Erythroblast (primary cell): Measurements from ENCODE around the gene OSBPL7.
"Not testable (repeated sequence)": the region's sequence is repeated elsewhere in the genome, so short reads cannot be mapped to it uniquely, and the experiment has no call there.

Experiments used
- DNase-seq, 2 experiments: peaks; one replicate each; lab custom pipeline; 2025; lab: John Stamatoyannopoulos, UW
- GATA1 ChIP-seq: IDR thresholded peaks from 2 replicates; pipeline ENCODE4 v1.6.1; 2011; ENCODE audit warnings: low read depth, mild to moderate bottlenecking, control low read depth, low read length, moderate library complexity
- POLR2A ChIP-seq: IDR thresholded peaks from 2 replicates; pipeline ENCODE4 v1.6.1; 2011; ENCODE audit warnings: mild to moderate bottlenecking, low read length

Gene OSBPL7

DNA sequence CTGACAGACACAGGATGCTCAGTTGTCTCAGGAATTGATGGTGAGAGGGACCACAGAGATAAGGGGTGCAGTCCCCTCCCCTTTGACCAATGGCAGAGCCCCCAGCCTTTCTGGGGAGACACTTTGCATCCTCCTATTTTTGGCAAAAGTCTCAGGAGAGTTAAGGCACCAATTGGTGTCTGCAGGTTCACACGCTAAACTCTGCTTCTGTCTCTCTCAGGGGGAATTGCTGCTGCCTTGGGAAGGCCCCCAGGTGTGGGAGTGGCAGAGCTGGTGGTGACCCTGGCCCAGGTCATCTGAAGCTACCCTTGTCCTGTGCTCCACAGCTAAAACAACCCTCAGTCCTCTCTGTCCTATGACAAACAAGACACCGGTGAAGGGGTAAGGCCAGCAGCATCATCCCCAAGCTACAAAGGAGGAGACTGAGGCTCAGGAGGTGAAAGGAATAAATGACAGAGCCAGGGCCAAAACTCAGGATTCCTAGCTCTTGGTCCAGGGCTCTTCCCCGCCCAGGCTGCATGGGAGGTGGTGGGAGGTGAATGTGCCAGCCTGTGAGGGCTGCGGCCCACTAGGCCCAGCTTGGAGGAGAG lies 20.3 kb downstream of the OSBPL7 start:
- no peak for DNase-seq
- TF ChIP-seq POLR2A (no peak), GATA1 (no peak)

DNA sequence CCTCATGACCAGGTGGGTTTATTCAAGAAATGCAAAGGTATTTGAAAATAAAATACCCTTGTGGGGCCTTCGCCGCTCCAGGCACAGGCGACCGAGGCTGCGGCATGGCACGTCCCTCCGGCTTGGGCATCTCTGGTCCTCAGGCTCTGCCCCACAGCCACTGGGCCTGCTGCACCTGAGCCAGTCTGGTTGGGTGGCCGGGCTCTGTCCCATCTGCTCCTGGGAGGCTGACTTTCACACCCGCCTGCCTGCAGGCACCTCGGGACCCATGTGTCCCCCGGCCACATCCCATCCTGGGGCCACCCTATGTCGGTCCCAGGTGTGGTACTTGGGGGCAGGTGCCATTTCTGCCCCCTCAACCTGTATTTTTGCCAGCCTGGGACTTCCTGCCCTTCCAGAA lies 20.9 kb downstream of the OSBPL7 start:
- TF ChIP-seq GATA1 (no peak), POLR2A (no peak)
- no peak for DNase-seq

DNA sequence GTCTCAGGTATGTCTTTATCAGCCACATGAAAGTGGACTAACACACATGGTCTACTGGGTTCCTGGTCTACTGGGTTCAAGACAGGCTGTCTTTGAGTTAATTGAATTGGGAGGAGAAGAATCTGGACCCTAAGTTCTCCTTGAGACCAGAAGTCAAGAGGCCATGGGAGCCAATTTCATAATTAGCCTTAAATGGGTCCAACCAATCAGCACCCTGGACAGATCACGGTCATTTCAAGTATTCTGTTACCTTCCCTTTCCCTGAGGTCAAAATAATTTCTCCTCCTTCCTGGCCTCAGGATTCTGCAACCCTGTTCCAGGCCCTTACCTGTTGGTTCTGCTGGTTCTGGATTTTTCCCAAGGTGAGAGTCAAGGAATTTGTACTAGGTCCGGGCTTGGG lies 23.8 kb downstream of the OSBPL7 start:
- DNase-seq: no peak
- no peak for TF ChIP-seq GATA1
- TF ChIP-seq POLR2A: no peak

DNA sequence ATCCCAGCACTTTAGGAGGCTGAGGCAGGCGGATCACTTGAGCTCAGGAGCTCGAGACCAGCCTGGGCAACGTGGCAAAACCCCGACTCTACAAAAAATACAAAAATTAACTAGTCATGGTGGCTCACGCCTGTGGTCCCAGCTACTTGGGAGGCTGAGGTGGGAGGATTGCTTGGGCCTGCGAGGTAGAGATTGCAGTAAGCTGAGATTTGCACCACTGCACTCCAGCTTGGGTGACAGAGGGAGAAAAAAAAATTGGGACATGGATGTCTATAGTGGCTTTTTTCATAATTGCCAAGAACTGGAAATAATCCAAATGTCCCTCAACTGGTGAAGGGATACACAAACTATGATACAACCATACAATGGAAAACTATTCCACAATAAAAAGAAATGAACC lies 28.6 kb downstream of the OSBPL7 start:
- TF ChIP-seq GATA1 (no peak), POLR2A (no peak)
- no peak for DNase-seq

DNA sequence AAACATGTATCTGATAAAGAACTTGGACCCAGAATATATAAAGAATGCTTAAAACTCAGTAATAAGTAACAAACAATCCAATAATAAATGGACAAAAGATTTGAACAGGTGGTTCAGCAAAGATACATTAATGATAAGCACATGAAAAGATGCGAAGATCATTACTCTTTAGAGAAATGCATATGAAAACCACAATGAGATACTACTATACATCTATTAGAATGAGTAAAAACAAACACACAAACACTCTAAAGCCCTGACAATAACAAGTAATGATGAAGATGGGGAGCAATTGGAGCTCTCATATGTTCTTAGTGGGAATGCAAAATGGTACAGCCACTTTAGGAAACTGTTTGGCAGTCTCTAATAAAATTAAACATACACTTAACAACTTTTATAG lies 29.1 kb downstream of the OSBPL7 start:
- no peak for TF ChIP-seq GATA1
- no peak for DNase-seq

DNA sequence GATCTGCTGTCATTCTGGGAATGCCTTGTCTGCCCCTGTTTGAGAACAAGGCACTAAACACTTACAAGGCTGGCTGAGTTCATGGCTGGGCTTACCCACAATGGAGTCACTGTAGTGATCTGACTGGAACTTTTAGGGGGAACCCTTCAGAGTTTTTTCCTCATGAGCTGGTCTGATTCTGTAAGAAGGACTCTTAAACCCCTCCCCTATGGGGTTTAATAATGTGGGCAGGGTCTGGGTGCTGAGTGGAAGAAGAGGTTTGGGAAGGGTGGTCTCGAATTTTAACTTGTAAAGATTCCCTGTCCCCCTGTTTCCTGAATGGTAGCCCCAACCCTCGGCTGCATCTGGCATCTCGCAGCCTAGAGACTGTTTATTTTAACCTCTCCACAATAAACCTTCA lies 30.6 kb downstream of the OSBPL7 start:
- no peak for DNase-seq
- TF ChIP-seq POLR2A (no peak), GATA1 (no peak)

DNA sequence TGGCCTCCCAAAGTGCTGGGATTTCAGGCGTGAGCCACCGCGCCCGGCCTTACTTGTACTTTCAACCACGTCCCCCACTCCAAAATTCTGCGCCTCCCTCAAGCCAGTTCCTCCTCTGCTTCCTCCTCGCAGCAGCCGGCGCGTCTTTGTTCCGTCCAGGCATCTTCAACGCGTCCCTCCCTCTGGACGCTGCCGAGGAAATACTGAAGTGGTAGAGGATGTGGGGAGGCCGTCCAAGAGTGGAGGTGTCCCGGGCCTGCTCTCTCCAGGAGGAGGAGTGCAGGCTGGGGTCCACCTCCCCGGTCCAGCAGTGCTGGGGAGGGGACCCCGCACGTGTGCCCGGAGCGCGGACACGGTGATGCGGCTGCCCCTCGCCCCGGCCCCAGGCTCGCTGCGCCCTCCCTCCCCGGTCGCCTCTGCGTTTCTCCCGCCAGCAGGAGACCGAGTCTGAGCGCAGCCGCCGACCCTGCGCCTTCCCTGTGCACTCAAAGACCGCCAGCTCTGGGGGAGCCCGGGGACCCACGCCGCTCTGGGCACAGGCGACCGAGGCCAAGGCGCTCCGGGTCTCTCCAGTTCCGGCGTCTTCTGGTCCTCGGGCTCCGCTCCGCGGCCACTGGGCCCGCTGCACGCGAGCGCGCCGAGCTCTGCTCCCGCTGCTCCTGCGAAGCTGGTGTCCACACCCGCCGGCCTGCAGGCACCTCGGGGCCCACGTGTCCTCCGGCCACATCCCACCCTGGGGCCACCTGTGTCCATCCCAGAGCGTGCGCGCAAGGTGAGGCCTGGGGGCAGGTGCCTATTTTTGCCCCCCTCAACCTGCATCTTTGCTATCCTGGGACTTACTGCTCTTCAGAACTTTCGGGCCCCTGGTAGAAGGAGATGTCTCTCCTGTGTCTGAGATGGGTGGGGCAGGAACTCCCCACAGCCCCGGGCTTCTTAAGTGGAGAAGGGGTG lies 31.7 kb downstream of the OSBPL7 start:
- TF ChIP-seq POLR2A: no peak
- TF ChIP-seq GATA1: no peak
- DNase-seq: peak; percentile 14 to 24

DNA sequence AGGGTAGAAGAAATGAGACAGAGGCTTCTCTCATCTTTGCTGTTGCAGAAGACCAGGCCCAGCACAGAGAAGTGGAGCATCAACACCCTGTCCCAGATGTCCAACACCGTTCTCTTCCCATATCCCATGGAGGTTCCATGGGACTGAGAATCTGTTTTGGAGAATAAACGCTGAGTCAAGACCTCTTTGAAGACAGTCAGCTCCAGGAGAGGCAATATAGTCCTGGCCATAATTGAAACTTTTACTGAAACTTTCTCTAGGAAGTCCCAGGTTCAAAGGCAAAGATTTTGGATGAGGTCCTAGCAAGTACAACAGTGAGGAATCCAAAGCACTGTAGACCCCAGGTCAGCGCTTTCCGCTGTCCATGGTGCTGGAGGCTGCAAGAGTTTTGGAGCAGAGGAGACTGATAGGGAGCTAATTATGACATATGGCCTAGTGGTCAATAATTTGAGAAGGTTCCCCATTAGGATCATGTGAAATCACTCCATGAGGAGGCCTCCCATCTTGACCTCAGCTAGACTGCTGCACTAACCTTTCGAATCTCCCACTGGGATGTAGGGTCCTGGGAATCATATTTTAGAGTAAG lies 36.0 kb downstream of the OSBPL7 start:
- no peak for TF ChIP-seq GATA1
- TF ChIP-seq POLR2A: no peak
- DNase-seq: peak; percentile 37 to 40

DNA sequence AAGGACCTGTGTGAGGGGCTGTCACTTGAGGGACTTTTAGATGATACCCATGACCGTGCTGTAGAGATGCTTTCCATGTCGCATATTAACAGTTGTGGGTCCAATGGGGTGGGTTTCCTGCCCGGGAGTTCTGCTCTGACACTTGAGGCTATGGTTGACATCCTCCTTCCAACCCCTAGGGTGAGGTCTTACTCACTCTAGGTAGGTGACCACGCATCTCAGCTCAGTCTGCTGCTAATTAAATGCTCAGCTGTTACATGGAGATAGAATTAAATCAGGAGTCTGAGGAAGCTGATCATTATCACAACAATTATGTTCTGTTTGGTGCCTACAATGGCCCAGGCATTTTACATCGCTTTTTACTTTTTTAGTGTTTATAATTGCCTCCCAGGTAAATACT lies 40.2 kb downstream of the OSBPL7 start:
- DNase-seq: no peak
- no peak for TF ChIP-seq GATA1
- TF ChIP-seq POLR2A: no peak

DNA sequence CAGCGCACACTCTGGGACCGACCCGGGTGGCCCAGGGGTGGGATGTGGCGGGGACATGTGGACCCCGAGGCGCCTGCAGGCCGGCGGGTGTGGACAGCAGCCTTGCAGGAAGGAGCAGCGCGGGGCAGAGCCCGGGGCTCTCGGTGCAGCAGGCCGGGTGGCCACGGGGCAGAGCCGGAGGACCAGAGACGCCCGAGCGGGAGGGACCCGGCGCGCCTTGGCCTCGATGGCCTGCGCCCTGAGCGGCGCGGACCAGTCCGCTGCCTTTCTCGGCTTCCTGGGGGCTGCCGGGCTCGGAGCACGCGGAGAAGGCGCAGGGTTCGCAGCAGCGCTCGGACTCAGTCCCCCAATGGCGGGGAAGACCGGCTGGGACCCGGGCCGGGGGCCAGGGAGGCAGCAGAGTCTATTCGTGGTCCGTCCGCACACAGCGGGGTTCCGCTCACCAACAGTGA lies 43.4 kb downstream of the OSBPL7 start:
- no peak for TF ChIP-seq POLR2A
- no peak for TF ChIP-seq GATA1
- DNase-seq: no peak

DNA sequence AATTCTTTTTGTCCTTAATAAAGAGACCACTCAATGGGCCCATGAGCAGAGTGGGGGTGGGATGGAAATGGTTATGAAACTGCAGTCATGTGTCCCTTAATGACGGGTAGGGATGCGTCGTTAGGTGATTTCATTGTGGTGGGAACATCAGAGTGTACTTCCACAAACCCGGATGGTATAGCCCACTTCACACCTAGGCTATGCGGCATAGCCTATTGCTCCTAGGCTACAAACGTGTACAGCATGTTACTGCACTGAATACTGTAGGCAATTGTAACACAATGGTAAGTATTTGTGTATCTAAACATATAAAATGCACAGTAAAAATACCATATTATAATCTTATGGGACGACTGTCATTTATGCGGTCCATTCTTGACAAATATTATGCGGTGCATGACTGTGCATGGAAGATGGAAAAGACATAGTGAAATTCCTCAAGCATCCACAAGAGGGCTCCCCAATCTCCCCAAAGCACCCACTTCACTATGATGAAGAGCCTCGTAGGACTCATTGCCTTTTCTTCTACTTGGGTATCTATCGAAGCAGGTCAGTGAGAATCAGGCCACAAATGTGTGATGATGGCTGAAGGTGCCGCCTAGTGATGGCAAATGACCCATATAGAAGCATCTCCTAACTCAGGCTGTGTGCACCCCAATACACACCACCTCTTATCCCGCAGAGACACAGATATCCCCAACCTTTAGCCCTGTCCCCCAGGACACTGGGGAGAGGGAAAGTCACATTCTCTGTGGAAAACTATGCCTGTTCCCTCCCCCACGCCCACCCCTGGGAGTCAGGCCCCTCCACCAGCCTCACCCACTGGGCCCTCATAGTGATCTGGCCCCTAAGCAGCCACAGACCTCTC lies 45.0 kb downstream of the OSBPL7 start:
- DNase-seq: peak; percentile 54 to 75
- no peak for TF ChIP-seq POLR2A
- no peak for TF ChIP-seq GATA1

DNA sequence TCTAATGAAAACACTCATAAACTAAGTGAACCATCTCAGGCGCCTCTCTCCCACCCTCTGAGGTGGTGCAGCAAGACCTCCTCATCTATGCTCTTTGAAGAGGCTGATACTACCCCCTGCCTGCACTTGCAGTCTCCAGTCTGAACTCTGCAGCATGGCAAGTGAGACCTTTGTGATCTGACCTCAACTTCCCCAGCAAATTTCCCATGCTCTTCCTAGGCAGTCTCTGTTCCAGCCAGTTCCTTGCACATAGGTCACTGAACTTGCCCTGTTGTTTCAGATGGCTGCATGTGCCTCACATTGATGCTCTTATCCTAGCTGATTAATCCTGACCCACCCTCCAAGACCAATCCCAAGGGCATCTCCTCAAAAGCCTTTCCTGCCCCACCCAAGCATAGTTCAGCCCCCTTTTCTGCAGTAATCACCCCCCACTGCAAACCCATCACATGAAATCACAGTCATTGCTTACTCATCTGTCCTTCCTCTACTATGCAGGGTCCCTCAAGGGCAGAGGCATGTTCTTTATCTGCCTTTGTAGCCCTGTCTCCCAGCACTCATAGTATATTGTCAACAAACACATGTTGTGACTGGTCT lies 46.5 kb downstream of the OSBPL7 start:
- no peak for TF ChIP-seq GATA1
- no peak for TF ChIP-seq POLR2A
- no peak for DNase-seq

DNA sequence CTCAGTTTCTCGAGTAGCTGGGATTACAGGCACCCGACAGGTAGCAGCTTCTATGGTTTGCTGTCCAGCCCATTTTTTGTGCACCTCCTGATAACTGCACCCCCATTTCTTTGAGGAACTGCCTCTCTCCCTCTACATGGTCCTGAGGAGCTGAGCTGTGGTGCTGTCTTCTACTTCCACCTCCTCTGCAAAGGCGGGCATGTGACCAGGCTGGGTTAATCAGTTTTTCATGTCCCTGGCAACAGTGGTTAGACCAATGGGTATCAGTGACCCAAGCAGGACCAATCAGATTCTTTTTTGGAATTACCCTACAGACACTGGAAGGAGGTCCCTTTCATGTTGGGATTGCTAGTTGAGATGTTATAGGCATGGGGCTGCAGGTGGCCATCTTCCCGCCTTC lies 47.3 kb downstream of the OSBPL7 start:
- DNase-seq: no peak
- TF ChIP-seq GATA1 (no peak), POLR2A (no peak)

DNA sequence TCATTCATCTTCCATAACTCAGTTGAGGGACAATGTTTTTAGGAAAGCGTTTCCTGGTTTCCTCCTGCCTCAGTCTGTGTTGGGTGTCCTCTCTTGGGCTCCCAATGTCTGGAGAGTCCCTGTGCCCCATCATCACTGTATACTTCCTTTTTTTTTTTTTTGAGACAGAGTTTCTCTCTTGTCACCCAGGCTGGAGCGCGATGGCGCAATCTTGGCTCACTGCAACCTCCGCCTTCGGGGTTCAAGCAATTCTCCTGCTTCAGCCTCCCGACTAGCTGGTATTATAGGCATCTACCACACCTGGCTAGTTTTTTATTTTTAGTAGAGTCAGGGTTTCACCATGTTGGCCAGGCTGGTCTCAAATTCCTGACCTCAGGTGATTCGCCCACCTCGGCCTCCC lies 47.9 kb downstream of the OSBPL7 start:
- DNase-seq: not testable (repeated sequence)
